ENCODE data around the gene KRTAP10-12.
"Not testable (repeated sequence)": the region's sequence is repeated elsewhere in the genome, so short reads cannot be mapped to it uniquely, and the experiment has no call there.

The KRTAP10-12 gene

GRCh38 chr21:44670642-44671432 is 26.1 kb upstream of the KRTAP10-12 start:
- no peak for DNase-seq

DNA sequence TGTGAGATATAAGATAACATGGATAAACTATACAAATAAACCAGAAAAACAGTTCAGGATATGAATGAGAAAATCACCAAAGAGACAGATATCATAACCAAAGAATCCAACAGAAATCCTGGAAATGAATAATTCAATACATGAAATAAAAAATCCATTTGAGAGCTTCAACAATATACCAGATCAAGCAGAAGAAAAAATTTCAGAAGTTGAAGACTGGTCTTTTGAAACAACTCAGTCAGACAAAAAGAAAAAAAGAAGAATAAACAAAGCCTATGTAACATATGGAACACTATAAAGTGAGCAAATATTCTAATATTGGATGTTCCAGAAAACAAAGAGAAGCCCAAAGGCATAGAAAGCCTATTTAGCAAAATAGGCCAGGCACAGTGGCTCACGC is 25.1 kb upstream of the KRTAP10-12 start:
- no peak for DNase-seq

DNA sequence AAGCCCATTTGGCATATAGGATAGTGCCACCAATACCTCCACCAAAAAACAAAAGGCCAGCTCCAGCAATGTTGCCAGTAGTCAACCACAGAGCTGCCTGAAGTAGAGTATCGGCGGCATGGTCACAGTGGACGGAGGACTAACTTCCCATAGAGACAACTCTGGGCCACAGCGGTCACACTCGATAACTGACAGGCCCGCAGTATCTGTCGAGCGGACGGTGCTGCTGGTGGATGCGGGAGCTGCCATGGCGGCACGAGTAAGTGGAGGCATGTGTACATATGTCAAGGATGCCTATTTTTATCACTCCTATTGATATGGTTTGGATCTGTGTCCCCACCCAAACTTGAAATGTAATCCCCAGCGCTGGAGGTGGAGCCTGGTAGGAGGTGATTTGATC is 19.1 kb upstream of the KRTAP10-12 start:
- no peak for DNase-seq

GRCh38 chr21:44681152-44681551 is 15.8 kb upstream of the KRTAP10-12 start:
- DNase-seq = no peak

DNA sequence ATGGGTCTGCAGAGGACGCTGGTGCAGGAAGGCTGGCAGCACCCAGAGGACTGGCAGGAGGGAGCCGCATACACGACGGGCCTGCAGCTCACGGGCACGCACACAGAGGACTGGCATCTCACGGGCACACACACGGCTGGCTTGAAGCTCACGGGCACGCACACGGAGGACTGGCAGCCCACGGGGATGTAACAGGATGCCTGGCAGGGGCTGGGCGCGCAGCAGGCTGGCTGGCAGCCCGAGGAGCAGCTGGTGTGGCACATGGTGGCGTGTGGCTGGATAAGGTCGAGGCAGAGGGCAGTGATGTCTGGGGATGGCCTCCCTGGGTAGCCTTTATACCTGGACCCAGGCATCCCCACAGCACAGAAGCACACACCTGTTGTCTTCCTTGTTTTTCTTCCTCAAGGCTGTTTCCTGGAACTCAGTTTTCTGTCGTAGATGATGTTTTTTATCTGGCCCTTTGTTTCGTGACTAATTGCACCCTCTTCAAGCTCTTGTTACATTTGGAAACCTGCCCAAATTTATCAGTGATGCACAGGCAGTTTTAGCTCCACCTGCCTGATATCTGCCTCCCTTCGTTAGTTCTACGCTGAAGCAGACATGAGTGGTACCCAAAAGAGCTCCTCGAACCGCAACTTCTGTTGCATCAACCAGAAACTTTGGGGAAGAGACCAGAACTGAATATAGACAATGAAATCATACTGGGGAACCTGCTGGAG is 15.0 kb upstream of the KRTAP10-12 start, which contains the start of gene KRTAP12-1:
Gene KRTAP12-1 (minus strand): TSS at position 303 of the 719 bp plus-strand sequence. CDS start 40 bp downstream, at position 263.
- no peak for DNase-seq

GRCh38 chr21:44682580-44683151 is 14.3 kb upstream of the KRTAP10-12 start:
- no peak for DNase-seq

DNA sequence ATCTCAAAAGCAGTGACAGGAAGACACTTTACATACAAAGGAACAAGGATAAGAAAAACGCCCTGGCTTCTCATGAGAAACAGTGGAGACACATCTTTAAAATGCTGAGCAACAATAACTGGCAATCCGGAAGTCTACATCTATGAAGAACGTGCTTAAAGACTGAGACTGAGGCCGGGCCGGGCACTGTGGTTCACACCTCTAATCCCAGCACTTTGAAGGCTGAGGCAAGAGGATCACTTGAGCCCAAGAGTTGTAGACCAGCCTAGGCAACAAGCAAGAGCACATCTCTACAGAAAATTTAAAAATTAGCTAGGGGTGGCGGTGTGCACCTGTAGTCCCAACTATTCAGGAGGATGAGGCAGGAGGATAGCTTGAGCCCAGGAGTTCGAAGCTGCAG is 12.9 kb upstream of the KRTAP10-12 start:
- DNase-seq = no peak

DNA sequence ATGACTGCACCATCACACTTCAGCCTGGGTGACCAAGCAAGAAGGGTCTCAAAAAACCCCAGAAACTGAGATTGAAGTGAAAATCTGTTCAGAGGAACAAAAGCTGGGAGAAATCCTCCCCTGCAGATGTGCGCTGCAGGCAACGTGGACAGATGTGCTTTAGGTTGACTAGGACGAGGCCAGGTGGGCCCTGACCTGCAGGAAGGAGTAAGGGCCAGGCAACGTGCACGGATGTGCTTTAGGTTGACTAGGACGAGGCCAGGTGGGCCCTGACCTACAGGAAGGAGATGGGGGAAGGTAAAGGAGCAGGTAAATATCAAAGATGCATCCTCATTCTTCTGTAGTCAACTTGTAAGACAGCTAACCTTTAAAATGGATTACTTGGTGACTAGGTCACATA is 12.5 kb upstream of the KRTAP10-12 start:
- DNase-seq = no peak

DNA sequence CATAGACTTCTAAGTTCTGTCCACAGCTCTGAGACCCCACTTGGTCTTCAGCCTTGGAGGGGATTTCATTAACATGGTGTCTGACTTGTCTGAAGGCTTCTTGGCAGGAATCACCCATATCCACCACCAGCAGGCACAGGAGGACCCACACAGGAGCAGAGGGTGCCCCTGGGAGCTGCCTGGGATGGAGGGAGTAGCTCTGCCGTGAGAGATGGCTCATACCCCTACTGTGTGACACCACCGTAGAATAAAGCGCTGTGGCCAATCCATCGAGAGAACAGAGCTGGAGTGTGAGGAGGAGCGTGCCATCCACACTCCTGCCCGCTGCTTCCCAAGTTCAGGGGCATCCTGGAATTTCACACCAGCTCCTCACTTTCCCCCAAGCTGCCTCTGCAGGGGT is 11.9 kb upstream of the KRTAP10-12 start:
- not testable (repeated sequence) for DNase-seq

DNA sequence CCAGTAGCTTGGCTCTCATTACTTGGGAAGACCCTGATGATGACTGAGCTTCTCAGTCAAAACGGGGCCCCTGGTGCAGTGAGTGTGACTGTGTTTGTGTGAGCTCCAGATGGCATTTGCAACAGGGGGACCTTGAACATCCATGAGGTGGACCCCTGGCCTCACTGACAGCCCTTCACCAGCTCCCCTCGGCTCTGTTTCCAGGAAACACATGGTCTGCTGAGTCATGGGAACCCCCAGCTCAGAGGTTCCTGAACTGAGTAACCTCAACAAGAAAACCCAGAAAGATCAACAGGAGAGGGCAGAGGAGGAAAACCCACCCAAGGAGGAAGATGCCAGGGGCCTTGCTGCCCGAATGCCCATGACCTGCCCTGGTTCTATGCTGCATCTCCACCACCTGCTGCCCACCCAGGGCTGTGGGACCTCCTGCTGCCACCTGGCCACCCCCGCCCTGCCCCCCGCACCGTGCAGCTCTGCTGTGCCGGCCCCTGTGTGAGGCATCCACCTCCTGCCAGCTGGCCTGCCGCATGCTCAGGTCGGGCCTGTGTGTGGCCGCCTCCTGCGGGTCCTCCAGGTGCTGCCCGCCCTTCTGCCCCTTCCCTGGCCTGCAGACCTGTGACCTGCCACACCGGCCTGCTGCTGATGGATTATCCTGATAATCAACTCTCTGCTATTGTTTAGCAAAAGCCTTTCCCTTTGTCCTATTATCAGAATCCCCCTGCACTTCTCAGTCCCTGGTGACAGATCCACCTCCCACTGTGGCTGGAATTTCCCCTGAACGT is 10.8 kb upstream of the KRTAP10-12 start:
- DNase-seq = no peak

DNA sequence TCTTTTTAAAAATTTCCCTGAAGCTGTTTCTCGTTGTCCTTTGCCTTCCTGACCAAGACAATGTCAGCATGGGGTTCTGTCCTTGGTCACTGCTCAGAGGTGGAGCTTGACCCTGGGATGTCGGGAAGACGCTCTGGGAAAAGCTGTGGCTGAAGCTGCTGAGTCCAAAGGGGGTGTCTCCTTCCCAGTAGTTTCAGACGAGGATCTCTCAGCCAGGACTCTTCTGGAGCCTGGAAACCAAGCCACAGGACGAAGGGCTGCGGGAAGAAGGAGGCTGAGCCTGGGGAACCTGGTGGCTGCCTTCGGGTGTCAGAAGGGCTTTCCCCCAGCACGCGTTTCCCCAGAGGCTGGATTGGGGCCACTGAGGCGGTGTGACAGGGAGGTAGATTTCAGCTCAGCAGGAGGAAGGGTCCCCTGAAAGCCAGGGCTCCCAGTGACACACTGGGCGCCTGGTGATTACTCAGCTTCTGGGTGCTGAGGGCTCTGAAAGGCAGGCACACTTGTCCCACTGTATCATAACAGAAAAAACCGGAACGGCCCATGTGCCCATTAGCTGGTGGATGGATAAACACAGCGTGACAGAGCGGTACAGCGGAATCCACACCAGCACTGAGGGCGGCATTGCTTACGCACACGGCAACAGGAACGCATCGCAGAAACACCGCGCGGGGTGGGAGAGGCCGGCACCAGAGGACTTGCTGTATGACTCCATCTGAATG is 10.0 kb upstream of the KRTAP10-12 start:
- no peak for DNase-seq

DNA sequence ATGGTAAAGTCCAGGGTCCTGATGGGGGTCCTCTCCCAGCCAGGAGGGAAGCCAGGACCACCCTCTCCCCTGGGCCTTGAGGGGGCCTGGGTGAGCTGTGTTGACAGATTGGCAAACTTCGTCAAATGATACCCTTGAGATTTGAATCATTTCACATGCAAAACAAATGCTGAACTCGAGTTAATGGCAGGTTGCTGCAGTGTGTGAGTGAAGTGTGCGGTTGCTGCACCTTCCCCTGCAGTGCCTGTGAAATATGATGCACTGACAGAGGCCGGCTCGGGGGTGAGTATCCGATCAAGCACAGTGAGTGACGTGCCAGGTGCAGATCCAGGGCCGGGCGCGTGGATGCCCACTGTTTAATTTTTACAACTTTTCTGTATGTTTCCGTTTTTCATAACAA is 9.3 kb upstream of the KRTAP10-12 start:
- DNase-seq = no peak

DNA sequence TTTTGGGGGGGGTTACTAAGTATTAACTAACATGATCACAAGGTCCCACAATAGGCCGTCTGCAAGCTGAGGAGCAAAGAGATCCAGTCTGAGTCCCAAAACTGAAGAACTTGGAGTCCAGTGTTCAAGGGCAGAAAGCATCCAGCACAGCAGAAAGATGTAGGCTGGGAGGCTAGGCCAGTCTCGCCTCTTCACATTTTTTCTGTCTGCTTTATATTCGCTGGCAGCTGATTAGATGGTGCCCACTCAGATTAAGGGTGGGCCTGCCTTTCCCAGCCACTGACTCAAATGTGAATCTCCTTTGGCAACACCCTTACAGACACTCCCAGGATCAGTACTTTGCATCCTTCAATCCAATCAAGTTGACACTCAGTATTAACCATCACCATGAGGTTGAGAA is 7.2 kb upstream of the KRTAP10-12 start:
- not testable (repeated sequence) for DNase-seq

GRCh38 chr21:44691686-44692085 is 5.3 kb upstream of the KRTAP10-12 start:
- DNase-seq = no peak

- DNase-seq = no peak
Observed at GRCh38 chr21:44692798-44693512, 4.0 kb upstream of the KRTAP10-12 start.

DNA sequence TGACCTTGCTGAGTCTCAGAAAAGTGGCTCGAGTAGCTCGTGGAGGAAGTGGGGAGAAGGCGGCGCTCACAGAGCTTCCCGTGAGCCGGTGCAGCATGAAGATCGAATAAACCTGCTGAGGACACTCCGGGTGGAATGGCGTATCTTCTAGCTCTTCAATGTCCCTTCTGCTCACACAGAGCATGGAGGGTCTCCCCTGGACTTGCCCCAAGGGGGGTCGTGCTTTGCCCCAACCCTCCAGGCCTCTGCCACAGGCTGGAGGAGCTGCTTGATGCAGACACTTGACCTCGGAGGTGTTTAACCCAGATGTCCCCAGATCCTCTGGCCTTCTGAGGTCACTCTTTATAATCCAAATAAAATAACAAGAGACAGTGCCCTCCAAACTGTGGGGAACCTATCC is 2.2 kb upstream of the KRTAP10-12 start:
- no peak for DNase-seq

DNA sequence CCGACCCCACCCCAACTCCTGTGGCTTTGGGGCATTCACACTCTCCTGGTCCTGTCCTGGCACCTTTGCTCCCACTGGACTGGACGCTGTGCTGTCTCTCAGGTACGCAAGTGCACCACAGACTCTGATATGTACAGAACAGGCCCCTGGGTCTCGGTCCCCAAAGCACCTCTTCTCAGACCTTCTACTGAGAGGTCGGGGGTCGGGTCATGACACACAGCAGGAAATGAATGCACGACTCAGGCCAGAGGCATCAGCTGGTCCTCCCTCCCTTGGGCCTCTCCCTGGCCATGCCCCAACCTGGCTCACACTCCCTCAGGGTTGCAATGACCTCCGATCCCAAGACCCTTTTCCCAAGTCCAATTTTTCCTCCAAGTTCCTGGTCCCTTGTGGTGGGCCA is 1.8 kb upstream of the KRTAP10-12 start:
- no peak for DNase-seq

DNA sequence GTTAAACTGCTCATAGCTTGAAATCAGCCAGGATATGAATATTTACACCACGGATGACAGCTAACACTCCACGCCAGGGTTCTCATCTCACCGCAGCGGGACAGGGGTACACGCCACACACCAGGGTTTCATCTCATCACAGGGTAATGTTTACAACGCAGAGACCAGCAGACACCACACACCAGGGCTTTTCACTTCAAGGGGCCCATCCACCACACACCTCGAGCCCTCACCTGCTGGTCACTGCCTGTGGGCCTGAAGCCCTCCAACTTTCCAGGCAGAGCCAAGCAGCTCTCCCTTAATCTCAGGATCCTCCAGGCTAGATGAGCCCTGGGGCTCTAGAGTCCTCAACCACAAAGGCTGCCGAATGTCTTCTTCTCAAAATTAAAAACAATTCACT is 1.3 kb upstream of the KRTAP10-12 start:
- DNase-seq = no peak

DNA sequence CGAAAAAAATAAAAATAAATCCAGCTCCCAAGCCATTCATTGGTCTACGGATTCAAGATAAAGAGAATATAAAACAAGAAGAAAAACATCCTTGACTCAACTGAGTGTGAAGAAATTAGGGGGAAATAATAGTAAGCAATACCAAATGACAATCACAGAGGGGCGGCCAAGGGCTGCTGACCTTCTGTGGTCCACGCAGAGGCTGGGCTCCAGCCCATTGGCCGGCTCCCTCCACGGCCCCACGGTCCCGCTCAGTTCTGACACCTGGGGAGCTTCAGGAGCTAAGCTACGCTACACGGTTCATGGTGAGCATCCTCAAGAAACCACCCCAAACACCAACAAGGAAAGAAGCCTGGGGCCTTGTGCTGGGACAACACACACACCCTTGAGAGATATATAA is 400 bp upstream of the KRTAP10-12 start:
- no peak for DNase-seq

DNA sequence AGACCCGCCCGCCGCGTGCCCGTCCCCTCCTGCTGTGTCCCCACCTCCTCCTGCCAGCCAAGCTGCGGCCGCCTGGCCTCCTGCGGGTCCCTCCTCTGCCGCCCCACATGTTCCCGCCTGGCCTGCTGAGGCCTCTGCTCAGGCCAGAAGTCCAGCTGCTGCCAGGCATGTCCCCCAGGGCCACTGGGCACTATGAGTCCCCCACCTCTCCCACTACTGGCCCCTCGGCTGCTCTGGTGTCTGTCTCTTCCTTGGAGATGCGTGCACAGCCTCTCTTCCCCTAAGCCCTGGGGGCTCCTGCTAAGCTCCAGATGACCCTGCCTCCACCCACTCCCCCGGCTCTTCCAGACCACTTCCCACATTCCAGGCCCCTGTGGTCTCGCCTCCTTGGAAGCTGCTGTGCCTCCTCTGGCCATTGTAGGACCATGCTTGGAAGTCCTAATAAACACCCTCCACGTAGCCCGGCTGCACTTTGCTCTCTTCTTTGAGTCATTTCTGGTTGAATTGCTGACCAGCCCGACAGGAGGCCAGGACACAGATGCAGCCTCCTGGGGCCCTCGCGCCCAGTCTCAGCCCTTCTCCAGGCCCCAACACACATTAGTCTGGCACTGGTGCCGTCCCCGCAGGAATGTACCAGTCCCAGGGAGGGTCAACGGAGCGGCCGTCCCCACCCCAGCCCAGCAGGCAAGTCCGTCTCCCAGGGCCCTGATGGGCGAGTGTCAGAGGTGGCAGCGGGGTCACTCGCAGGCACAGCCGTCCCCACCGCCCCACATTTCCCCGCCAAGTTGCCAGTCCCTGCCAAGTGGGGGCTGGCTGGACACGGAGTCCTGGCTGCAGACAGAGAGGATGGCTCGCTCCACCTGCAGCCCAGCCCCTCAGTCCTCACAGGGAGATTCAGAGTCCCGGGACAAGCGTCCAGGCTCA is 1.1 kb downstream of the KRTAP10-12 start:
- no peak for DNase-seq

Measured in fibroblast of skin of scalp (primary cell).